ENCODE data around the gene GGACT.
A peak's percentile ranks its signal among the peaks of the same experiment; 100 is the strongest.

Gene GGACT

GRCh38 chr13:100537486-100537885, 51.1 kb downstream of the GGACT start:
- Histone ChIP-seq H3K4me3 (no peak overlapping the region), H3K27ac (no peak overlapping the region)
- TF ChIP-seq CTCF (IDR thresholded peaks at IDR 0.05), result no peak
- DNase-seq (ENCODE audit: low spot score), result peak; percentile 55

- no peak overlapping the region for H3K4me3 ChIP-seq
- no peak overlapping the region for H3K27ac ChIP-seq
- peak; percentile 47 for DNase-seq (ENCODE audit: low spot score)
- TF ChIP-seq CTCF (IDR thresholded peaks at IDR 0.05), result no peak
Measured at GRCh38 chr13:100536643-100537180, 51.9 kb downstream of the GGACT start.

GRCh38 chr13:100535426-100536135, 53.0 kb downstream of the GGACT start:
- H3K27ac ChIP-seq, result no peak overlapping the region
- peak; percentile 55 for DNase-seq (ENCODE audit: low spot score)
- peak overlapping the region; percentile 21 for H3K4me3 ChIP-seq
- TF ChIP-seq CTCF (IDR thresholded peaks at IDR 0.05), result no peak

- H3K4me3 ChIP-seq, result no peak overlapping the region
- H3K27ac ChIP-seq, result no peak overlapping the region
- no peak for DNase-seq (ENCODE audit: low spot score)
- no peak for TF ChIP-seq CTCF (IDR thresholded peaks at IDR 0.05)
Measured at GRCh38 chr13:100534911-100535310, 53.7 kb downstream of the GGACT start.

GRCh38 chr13:100534147-100534843, 54.3 kb downstream of the GGACT start:
- peak; percentile 68 for DNase-seq (ENCODE audit: low spot score)
- no peak overlapping the region for H3K27ac ChIP-seq
- H3K4me3 ChIP-seq, result no peak overlapping the region
- no peak for TF ChIP-seq CTCF (IDR thresholded peaks at IDR 0.05)

GRCh38 chr13:100533588-100534041, 55.0 kb downstream of the GGACT start:
- Histone ChIP-seq H3K27ac (no peak overlapping the region), H3K4me3 (no peak overlapping the region)
- TF ChIP-seq CTCF (IDR thresholded peaks at IDR 0.05), result no peak
- peak; percentile 46 for DNase-seq (ENCODE audit: low spot score)
